ENCODE measurements around the gene UBL4A. TPM values are rescaled to one million over a fixed set of nuclear protein-coding genes. Genes with fewer than 3 reads are reported as not detected.
A peak's percentile ranks its signal among the peaks of the same experiment; 100 is the strongest.

Gene UBL4A
- polyA plus RNA-seq, 1 donor = 25.6 TPM

DNA sequence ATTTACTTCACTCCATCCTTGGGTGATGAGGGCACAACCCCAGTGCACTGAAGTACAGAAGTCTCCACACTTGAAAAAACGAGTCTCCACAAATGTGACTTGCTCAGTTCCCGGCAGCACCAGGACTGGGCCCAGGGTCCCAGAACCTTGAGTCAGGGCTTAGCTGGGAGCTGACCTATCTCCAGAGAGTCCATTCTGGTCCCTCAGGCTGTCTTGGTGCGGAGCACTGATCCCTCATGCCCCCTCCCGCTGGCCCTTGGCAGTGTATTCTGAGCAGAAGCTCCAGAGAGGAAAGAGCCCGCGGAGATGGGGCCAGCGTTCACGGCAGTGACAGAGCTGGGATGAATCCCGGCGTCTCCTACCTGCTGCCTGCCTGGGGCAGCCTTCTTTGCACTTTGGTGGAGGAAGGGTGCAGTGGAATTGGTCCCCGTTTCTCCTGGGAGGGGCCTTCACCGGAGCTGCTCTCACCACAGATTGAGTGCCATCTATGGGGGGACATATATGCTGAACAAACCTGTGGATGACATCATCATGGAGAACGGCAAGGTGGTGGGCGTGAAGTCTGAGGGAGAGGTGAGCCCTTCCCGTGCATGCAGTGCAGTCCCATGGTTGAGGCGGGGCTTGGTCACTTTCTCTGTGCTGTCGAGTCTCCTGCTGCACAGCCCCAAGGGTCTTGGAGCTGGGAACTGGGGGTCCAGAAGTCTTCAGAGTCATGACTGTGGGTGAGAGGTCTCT lies 45.6 kb downstream of the UBL4A start:
- Histone ChIP-seq H3K9me3 (ENCODE audit: control insufficient read depth, low read depth, low read length) (no peaks in the 10 kb centered on the region), H3K4me1 (ENCODE audit: control insufficient read depth, insufficient read depth, low read length) (peaks cover 13% of the 10 kb centered on the region), H3K4me3 (ENCODE audit: low read length) (no peak overlapping the region), H3K27ac (ENCODE audit: low read length) (no peak overlapping the region), H3K36me3 (ENCODE audit: control insufficient read depth, insufficient read depth, low read length) (peaks cover 36% of the 10 kb centered on the region), H3K27me3 (ENCODE audit: control insufficient read depth, insufficient read depth, low read length) (no peaks in the 10 kb centered on the region)
- no peak for DNase-seq
- WGBS (ENCODE audit: insufficient coverage, low lambda C conversion rate) = no CpG with 5 or more reads among the region's 17 CpGs

DNA sequence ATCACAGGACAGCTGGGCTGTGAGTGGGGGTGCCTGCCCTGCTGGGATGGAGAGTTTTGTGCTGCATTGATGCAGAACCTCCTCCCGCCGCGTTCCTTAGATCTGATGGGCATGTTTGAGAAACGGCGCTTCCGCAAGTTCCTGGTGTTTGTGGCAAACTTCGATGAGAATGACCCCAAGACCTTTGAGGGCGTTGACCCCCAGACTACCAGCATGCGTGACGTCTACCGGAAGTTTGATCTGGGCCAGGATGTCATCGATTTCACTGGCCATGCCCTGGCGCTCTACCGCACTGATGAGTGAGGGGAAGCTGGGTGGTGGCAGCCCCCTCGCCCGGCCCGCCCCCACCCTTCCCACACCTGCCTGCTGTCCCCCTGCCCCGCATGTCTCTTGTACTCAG lies 46.6 kb downstream of the UBL4A start:
- H3K27me3 ChIP-seq (ENCODE audit: control insufficient read depth, insufficient read depth, low read length) = no peaks in the 10 kb centered on the region
- H3K4me3 ChIP-seq (ENCODE audit: low read length) = no peak overlapping the region
- no CpG with 5 or more reads among the region's 18 CpGs for WGBS (ENCODE audit: insufficient coverage, low lambda C conversion rate)
- H3K27ac ChIP-seq (ENCODE audit: low read length) = no peak overlapping the region
- peaks cover 46% of the 10 kb centered on the region for H3K36me3 ChIP-seq (ENCODE audit: control insufficient read depth, insufficient read depth, low read length)
- H3K9me3 ChIP-seq (ENCODE audit: control insufficient read depth, low read depth, low read length) = no peaks in the 10 kb centered on the region
- DNase-seq = no peak
- peaks cover 13% of the 10 kb centered on the region for H3K4me1 ChIP-seq (ENCODE audit: control insufficient read depth, insufficient read depth, low read length)

DNA sequence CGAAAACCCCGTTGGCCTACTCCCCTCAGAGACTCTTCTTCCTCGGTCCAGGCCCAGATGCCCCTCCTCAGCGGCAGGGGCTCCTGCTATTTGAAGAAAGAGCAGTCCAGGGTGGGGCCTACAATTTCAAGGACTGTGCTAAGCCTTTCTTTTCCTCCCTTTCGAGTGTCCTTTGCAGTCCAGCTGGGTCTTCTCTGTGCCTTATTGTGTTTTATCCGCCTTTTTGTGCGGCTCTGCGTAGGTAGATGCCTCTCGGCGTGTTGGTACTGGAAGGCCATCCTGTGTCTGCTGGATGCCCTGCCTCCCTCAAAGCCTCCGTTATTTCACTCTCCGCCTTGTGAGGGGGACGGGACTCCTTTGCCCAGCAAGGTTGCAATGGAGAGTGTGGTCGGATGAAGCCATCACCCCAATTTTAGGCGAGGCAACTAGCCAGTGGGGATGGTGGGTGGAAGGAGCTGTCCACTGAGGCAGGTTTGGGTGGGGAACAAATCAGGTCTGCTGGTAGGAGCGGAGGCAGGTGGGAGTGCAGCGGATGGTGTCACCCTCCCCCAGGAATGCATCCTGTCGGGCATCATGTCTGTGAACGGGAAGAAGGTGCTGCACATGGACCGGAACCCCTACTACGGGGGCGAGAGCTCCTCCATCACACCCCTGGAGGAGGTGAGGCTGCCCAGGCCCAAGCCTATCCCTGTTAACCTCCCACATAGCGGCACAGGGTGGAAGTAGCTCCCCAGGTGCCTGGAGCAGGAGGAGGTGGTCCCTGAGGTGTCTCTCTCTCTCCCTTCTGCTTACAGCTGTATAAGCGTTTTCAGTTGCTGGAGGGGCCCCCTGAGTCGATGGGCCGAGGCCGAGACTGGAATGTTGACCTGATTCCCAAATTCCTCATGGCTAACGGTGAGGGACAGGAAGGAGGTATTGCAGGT lies 48.2 kb downstream of the UBL4A start:
- WGBS (ENCODE audit: insufficient coverage, low lambda C conversion rate) = no CpG with 5 or more reads among the region's 28 CpGs
- Histone ChIP-seq H3K27me3 (ENCODE audit: control insufficient read depth, insufficient read depth, low read length) (no peaks in the 10 kb centered on the region), H3K9me3 (ENCODE audit: control insufficient read depth, low read depth, low read length) (no peaks in the 10 kb centered on the region), H3K4me1 (ENCODE audit: control insufficient read depth, insufficient read depth, low read length) (peaks cover 10% of the 10 kb centered on the region), H3K36me3 (ENCODE audit: control insufficient read depth, insufficient read depth, low read length) (peaks cover 57% of the 10 kb centered on the region), H3K4me3 (ENCODE audit: low read length) (peak overlapping the region; percentile 60), H3K27ac (ENCODE audit: low read length) (no peak overlapping the region)
- no peak for DNase-seq

DNA sequence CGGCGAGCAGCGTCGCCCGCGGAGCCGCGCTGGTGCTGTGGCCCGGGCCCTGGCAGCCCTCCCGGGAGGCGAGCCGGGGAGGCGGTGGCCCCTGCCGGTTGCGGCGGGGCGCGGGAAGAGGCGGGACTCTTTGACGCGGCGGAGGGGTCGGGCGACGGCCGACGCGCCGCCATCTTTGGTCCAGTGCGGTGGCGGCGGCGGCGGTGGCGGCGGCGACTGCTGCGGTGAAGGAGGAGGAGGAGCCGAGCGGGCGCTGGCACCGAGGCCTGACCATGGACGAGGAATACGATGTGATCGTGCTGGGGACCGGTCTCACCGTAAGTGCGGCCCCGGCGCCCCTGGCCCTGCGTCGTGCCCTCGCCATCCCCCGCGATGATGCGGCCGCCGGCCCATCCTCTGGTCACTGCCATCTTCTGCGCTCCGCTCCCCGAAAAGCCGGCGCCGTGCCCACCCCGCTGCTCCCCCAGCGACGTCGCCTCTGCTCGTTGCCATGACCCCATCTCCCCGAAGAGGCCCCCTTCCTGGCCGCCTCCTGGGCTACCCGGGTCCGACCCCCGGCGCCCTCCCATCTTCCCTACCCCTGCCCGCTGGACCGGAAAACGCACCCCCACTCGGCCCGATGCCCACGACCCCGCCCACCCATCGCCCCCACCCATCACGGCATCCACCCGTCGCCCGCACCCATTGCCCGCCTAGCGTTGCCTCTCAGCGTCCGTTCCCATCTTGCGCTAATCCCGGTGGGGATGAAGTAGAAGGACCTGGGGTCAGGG lies 49.2 kb downstream of the UBL4A start, which contains the start of gene GDI1:
Gene GDI1, plus strand, starts transcription at position 172 of the 770 bp plus-strand sequence. Its CDS starts 101 bp downstream, at position 273.
- Histone ChIP-seq H3K27ac (ENCODE audit: low read length) (no peak within 1 kb of the TSS), H3K4me3 (ENCODE audit: low read length) (peak within 1 kb of the TSS; percentile 60), H3K36me3 (ENCODE audit: control insufficient read depth, insufficient read depth, low read length) (peaks cover 59% of the 10 kb centered on the region), H3K4me1 (ENCODE audit: control insufficient read depth, insufficient read depth, low read length) (peaks cover 10% of the 10 kb centered on the region), H3K9me3 (ENCODE audit: control insufficient read depth, low read depth, low read length) (no peaks in the 10 kb centered on the region), H3K27me3 (ENCODE audit: control insufficient read depth, insufficient read depth, low read length) (no peaks in the 10 kb centered on the region)
- WGBS (ENCODE audit: insufficient coverage, low lambda C conversion rate) = no CpG with 5 or more reads among the region's 93 CpGs
- peak in 1 of 2 donors; percentile 67 for DNase-seq

DNA sequence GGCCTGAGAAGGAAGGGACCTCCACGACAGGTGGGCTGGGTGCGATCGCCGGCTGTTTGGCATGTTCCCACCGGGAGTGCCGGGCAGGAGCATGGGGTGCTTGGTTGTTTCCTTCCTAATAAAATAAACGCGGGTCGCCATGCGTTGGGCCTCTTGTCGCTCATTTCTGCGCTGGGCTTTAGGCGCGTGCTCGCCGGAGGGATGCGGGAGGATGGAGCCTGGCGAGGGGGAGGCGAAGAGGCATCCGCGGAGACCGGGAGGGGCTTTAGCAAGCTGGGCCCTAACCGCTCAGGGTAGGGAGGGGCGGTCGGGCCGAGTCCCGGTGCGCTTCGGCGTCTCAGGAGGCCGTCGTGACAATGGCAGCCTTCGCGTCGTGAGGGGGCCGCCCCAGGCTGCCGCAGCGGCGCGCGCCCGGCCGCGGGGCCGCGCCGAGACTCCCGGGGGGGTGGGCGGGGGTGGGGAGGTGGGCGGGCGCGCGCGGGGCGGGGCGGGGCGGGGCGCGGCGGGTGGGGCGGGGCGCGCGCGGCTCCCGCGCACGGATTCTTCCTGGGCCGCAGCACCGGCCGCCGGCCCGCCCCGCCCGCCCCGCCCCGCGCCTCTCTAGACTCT lies 49.9 kb downstream of the UBL4A start:
- no peaks in the 10 kb centered on the region for H3K27me3 ChIP-seq (ENCODE audit: control insufficient read depth, insufficient read depth, low read length)
- WGBS (ENCODE audit: insufficient coverage, low lambda C conversion rate) = no CpG with 5 or more reads among the region's 78 CpGs
- peaks cover 12% of the 10 kb centered on the region for H3K4me1 ChIP-seq (ENCODE audit: control insufficient read depth, insufficient read depth, low read length)
- DNase-seq = peak in 1 of 2 donors; percentile 43
- H3K36me3 ChIP-seq (ENCODE audit: control insufficient read depth, insufficient read depth, low read length) = peaks cover 58% of the 10 kb centered on the region
- no peaks in the 10 kb centered on the region for H3K9me3 ChIP-seq (ENCODE audit: control insufficient read depth, low read depth, low read length)
- peak overlapping the region; percentile 26 for H3K4me3 ChIP-seq (ENCODE audit: low read length)
- no peak overlapping the region for H3K27ac ChIP-seq (ENCODE audit: low read length)

DNA sequence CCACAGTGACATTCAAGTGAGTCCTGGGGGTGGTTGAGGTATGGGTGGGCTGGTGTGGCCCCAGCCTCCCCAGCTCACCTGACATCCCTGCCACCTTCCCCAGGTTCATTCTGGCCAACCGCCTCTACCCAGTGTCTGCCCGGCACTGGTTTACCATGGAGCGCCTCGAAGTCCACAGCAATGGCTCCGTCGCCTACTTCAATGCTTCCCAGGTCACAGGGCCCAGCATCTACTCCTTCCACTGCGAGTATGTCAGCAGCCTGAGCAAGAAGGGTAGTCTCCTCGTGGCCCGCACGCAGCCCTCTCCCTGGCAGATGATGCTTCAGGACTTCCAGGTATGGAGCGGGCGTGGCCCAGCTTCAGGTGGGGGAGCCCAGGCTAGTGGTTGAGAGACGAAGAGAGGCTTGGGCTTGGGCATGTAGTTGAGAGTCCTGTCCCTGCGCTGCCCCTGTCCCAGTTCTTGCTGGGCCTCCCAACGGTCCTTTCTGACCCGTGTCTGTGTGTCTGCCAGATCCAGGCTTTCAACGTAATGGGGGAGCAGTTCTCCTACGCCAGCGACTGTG lies 51.2 kb downstream of the UBL4A start:
- H3K9me3 ChIP-seq (ENCODE audit: control insufficient read depth, low read depth, low read length) = no peaks in the 10 kb centered on the region
- H3K27ac ChIP-seq (ENCODE audit: low read length) = no peak overlapping the region
- WGBS (ENCODE audit: insufficient coverage, low lambda C conversion rate) = no CpG with 5 or more reads among the region's 19 CpGs
- H3K27me3 ChIP-seq (ENCODE audit: control insufficient read depth, insufficient read depth, low read length) = no peaks in the 10 kb centered on the region
- peaks cover 17% of the 10 kb centered on the region for H3K4me1 ChIP-seq (ENCODE audit: control insufficient read depth, insufficient read depth, low read length)
- no peak overlapping the region for H3K4me3 ChIP-seq (ENCODE audit: low read length)
- peaks cover 56% of the 10 kb centered on the region for H3K36me3 ChIP-seq (ENCODE audit: control insufficient read depth, insufficient read depth, low read length)
- no peak for DNase-seq

DNA sequence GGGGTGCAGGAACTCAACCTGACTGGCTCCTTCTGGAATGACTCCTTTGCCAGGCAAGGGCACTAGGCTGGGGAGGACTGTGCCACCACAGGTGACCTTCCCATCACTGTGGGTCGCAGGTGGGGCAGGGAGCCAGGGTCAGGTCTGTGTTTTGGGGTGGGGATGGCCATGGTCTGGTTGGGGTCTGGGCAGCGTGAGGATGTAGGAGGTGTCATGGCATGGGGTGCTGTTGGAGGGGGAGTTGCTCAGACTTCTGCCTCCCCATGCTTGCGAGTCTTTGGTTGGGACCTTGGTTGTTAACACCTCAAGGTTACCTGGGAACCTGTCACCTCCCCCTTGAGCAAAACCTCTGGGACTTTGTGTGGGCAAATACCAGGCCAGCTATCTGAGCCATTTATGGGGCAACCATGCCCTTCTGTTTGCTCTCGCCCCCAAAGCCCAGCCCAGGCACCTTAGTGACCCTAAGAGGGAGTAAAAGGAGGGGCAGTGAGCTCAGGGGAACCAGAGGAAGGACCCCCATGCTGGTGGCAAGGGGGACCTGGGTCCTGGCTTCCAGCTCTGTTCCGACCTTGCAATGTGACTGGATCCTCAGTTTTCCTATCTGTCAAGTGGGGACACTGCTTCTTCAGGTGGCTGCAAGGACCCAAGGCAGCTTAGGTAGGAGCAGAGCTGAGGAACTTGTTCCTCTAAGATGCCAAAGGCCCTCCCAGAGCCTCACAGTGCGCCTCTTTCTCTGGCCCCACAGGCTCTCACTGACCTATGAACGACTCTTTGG lies 51.8 kb downstream of the UBL4A start:
- Histone ChIP-seq H3K9me3 (ENCODE audit: control insufficient read depth, low read depth, low read length) (no peaks in the 10 kb centered on the region), H3K4me3 (ENCODE audit: low read length) (no peak overlapping the region), H3K4me1 (ENCODE audit: control insufficient read depth, insufficient read depth, low read length) (peaks cover 17% of the 10 kb centered on the region), H3K36me3 (ENCODE audit: control insufficient read depth, insufficient read depth, low read length) (peaks cover 50% of the 10 kb centered on the region), H3K27me3 (ENCODE audit: control insufficient read depth, insufficient read depth, low read length) (no peaks in the 10 kb centered on the region), H3K27ac (ENCODE audit: low read length) (no peak overlapping the region)
- no peak for DNase-seq
- WGBS (ENCODE audit: insufficient coverage, low lambda C conversion rate) = no CpG with 5 or more reads among the region's 7 CpGs

Measured in large intestine (tissue), 3 donors.